Stimulated activated CD4-positive, alpha-beta T cell treated with anti-CD3 and anti-CD28 coated beads, Interleukin-15, amount 100 ng/mL, for 1 hour (primary cell): ENCODE measurements around the gene CCDC106.
A peak's percentile ranks its signal among the peaks of the same experiment; 100 is the strongest.

Experiments
- DNase-seq, 2 donors: peaks; one replicate each; pipeline ENCODE4 v3.0.0-alpha.2; 2020; ENCODE audit warnings: low read depth in 1 of 2, low spot score in 1 of 2

Gene CCDC106

DNA sequence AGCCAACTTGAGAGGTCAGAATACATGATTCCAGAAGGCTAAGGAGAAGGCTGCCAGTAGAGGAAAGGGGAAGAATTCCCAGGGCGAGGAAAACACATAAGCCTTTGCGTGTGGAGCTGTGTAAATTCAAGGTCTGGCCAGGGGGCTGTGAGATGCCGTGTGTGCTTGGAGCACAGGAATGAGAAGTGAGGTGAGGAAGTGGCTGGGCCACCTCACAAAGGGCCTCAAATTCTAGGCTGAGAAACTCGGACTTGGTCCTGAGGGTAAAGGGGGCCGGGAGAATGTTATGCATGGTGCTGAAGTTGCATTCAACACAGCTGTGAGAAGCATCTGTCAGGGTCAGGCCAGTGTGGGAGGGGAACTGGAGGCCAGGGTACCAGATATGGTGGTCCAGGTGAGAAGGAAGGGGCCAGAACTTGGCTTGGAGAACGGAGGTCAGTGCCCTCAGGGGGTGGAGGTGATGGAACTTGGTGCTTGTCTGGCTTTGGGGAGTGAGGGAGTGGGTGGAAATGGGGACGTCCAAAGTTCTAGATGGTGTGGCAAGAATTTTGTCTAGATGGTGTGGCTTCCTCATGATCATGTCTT lies 12.1 kb upstream of the CCDC106 start:
- DNase-seq, result no peak

DNA sequence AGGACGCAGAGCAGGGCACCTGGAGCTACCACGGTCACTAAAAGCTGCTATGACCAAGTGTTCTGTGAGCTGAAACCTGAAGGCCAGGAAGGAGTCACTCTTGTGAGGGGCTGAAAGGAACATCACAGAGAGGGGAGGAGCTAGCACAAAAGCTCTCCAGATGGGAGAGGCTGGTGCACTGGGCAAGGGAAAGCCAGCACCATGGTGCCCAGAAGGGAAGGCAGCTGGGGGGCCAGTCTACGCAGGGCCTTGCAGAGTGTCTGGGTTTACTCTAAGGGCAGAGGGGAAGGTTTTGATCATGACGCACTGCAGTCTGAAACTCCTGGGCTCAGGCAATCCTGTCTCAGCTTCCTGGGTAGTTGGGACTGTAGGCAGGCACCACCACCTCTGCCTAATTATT lies 11.3 kb upstream of the CCDC106 start:
- DNase-seq, result no peak

DNA sequence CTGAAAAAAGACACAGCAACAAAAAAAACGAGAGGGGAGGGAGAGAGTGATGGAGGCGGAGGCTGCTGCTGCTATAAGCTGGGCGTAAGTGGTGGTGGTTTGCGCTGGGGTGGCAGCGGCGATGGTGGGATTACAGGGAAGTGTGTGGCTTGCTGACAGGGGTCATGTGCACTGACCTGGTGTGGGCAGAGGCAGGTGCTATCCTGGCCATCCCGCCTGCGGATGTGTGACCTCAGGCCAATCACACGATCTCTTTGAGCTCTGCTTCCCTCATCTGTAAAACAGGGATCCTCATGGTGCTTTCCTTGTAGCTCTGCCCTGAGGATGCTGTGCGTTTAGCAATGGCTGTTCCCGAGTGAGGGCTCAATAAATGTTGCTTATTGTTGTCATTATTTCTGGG lies 10.5 kb upstream of the CCDC106 start:
- no peak for DNase-seq

GRCh38 chr19:55638864-55639359 lies 9.1 kb upstream of the CCDC106 start:
- DNase-seq, result no peak

DNA sequence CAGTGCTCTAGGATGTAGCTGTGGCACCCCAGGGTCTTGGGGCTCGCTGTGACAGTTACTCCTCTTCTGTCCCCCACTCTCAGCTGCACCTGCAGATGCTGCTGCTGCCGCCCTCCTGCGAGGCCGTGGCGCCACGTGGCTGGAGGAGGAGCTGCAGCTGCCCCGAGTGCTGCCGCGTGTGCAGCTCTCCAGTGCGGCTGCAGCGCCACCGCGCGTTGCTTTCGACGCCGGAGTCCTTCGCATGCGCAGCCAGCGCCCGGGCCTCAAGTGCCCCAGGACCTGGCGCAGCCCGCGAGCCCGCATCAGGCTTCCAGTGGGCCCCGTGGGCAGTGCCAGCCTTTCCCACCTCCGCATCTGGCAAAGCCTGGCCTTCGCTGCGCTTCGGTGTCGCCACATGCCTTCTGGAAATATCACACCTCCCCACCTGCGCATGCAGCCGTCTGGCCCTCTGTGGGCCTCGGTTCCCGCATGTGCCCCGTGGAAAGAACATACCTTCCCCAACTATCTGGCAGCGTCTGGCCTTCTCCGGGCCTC lies 7.9 kb upstream of the CCDC106 start:
- DNase-seq, result peak; percentile 58 to 61

DNA sequence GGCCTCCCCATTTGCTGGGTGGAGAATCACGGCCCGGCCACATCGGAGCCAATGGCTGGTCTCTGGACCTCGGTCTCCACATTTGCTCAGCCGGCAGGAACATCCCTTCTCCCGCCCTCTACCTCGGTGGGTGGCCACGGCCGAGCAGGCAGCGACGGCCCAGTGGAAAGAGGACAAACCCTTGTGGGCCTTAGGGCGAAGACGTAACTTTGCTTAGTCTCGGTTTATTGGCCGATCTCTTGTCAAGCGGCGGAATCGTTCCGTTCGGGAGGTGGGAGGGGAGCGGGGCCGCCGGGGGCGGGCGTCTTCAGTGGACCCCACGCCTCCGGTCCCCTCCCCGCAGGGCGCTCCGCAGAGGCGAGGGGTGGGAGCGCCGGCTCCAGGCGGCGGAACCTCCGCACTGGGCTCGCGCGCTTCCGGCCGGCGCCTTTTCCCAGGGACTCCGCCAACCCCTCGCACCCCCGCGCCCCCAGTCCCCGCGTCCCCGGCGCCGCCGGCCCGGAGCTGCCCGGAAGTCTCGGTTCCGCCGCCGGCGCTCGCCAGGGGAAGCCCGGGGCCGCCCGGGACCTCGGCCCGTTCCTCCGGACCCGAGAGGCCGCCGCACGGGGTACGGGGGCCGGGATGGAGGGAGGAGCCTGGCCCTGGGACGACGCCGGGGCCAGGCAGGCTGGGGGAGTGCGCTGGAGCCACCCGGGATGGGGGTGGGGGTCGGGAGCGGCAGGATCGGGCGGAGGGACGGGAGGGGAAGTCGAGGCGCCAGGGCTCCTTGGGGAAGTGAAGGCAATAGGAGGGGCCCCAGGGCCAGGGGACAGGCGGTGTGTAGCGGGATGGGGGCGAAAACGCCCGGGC lies 7.2 kb upstream of the CCDC106 start, which contains the start of gene ZNF580:
Gene ZNF580, plus strand, starts transcription at position 426 of the 849 bp plus-strand sequence. CDS start 1,507 bp downstream, outside the sequence.
- peak; percentile 27 to 60 for DNase-seq

DNA sequence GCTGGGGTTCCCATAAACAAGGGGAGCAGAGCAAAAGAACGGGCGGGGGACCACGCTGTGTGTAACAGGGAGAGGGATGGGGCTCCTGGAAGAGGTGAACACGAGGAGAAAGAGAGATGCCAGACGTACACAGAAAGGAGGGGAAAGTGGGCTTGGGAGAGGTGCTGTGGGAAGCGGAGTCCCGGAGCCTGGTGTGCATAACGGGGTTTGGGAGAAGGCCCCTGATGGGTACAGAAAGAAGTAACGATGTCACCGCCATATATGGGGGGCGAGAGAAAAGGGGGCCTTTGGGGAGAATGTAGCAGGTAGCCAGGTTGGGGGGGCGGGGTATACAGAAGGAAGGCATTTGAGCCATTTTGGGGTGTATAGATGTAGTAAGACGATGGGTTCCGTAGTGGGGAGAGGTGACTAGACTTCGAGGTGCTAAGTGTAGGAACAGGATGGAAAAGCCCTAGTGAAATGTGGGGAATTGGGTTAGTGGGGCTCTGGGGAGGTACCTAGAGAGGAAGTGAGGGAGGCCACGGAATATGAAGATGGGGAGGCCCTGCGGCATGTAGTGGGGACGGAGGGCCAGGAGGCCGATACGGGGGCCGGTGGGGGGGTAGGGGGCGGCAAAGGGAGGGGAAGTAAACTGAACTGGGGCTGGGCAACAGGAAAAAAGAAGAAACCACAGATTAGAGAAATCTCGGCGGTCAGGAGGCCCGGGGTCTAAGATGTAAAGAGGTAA lies 6.4 kb upstream of the CCDC106 start:
- DNase-seq, result no peak

DNA sequence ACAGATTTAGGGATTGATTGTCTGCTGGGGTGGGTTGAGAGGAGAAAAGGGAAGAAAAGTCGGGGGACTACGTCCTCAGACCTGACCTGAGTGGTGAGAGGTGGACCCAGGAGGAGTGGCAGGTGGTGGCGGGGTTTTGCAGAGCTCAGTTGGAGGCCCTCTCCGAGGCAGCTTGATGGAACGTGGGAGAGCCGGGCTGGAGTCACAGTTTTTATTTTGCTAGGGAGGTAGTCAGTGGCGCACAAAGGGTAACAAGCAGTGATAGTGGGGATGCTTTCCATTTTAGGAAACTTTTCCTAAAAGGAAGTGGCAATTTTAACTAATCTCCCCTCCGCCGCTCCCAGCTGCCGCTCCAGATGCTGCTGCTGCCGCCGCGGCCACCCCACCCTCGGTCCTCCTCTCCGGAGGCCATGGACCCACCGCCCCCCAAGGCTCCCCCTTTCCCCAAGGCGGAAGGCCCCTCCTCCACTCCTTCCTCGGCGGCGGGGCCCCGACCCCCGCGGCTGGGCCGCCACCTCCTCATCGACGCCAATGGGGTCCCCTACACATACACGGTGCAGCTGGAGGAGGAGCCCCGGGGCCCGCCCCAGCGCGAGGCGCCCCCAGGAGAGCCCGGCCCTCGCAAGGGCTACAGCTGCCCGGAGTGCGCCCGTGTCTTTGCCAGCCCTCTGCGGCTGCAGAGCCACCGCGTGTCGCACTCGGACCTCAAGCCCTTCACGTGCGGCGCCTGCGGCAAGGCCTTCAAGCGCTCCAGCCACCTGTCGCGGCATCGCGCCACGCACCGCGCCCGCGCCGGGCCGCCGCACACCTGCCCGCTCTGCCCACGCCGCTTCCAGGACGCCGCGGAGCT lies 5.6 kb upstream of the CCDC106 start:
- DNase-seq, result no peak

DNA sequence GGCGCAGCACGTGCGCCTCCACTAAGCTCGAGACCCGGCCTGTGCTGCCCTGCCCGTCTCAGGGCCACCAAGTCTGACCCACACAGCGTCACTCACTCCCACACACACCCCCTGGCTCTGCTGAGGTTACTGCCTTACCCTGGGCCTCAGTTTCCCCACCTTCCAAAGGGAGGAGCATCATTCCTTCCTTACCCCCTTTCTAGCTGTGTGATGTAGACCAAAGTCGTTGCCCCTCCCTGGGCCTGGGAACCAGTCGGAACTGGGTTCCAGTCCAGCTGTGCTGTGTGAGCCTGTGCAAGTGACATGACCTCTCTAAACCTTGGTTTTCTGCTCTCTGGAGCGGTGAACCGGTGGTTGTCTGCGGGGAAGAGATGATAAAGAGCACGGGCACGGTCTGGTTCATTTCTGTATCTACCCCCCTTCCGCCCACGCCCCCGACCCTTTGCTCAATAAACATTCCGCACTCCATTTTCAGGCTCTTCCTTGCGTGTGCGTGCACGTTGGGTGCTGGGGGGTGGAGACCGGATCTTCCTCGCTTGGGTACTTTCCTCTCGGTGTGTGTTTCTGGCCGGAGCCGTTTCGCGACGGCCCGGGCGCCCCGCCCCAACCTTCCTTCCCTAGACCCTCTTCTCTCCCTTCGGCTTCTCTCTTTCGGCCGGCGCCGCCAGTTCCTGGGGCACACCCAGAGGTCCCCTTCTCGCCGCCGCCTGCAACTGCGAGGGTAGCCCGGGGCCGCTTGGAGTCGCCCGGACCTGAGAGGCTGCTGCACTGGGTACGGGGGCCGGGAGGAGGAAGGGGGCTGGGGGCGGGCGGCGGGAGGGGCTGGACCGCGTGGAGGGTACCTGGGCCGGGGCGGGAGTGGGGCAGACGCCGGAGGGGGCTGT lies 4.8 kb upstream of the CCDC106 start, which contains the start of gene ZNF581:
Gene ZNF581, plus strand, starts transcription at position 647 of the 884 bp plus-strand sequence. CDS start 923 bp downstream, outside the sequence.
- peak; percentile 60 to 74 for DNase-seq

DNA sequence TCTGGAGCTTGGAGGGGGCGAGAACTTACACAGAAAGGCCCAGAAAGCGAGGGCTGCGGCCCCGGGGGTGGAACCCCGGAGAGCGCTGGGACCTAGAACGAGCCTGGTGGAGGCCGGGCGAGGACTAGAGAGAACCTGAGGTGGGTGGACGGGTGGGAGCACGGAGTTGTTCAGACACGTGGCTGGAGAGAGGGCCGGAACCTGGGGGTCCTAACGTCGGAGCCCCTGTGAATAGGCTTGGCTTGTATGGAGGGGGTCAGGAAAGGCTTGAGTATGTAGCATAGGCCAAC lies 4.2 kb upstream of the CCDC106 start:
- no peak for DNase-seq

DNA sequence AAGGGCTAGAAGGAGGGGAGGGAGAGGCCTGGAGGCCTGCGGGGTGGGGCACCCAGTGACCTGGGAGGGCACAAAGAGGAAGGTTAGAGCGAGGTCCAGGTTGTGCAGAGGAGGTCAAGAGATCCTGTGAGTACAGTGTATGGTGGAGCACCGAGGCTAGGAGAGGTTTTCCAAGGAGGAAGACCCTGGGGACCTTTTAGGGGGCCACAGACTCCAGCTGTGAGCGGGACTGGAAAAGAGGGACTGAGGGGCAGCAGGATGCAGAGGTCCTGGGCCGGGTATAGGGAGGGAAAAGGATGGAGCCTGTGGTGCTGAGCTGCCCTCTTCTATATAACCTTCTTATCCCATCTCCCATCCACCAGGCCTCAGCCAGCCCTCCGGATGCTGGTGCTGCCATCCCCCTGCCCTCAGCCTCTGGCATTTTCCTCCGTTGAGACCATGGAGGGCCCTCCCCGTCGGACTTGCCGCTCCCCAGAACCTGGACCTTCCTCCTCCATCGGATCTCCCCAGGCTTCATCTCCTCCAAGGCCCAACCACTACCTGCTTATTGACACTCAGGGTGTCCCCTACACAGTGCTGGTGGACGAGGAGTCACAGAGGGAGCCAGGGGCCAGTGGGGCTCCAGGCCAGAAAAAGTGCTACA lies 3.7 kb upstream of the CCDC106 start:
- DNase-seq, result no peak

- DNase-seq, result no peak
Measured at GRCh38 chr19:55644842-55645511, 3.0 kb upstream of the CCDC106 start.

- no peak for DNase-seq
Measured at GRCh38 chr19:55645512-55645881, 2.5 kb upstream of the CCDC106 start.

DNA sequence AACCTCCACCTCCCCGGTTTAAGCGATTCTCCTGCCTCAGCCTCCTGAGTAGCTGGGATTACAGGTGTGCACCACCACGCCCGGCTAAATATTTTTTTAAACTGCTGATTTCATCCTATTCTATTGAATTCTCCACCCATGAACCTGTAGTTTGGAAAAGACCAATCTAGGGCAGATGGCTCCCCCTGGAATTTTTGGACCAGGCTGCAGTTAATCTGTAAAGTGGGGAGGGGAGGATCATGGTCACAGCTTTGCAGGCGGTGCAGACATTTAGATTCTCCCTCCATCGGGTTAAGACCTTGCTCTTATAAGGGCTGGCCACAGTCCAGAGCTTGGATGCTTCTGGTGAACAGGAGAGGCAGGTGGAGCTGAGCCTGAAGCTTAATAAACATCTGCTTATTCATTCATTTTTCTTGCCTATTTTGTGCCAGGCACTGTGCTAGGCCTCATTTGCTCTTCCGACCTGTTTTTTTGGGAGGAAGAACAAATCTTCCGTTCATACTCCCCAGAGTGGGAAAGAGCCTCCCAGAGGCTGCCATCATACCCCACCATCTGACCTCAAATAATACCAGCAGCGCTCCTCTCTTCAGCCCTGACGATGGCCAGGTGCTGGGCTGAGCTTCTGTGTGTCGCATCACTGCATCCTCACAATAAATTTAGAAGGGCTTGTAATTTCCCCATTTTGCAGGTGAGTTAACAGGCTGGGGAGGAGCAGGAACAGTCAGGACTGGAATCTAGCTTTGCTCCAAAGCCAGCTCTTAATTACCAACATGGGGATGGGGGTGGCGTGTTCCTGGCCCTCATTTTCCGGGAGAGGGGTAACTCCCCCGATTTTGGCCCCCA lies 902 bp upstream of the CCDC106 start:
- no peak for DNase-seq

DNA sequence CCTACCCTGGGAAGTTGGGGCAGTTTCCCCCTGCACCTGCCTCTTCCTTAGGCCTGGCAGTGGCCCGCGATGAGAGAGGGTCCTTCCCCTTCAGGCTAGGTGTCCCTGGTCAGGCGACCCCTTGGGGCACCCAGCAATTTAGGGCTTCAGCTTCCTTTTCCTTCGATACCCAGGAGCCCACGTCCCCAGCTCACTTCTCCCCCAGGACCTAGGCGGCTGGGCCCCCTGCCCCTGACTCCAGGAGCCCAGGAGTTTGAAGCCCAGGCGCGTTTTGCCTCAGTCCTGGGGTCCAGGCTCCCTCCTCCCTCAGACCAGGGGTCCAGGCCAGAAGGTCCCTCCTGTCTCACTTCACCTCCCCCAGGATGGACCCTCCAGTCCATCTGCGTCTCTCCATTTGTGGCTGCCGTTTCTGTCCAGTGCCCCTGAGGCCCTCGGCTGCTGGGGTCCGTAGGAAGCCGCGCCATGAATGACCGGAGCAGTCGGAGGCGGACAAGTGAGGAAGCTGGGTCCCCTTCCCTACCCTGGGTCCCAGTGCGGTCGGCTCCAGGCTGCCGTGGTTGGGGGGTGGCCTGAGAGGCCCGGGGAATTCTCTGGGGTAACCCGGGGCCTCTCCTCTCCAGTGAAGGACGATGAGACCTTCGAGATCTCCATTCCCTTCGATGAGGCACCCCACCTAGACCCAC lies 714 bp downstream of the CCDC106 start:
- DNase-seq, result no peak

- DNase-seq, result no peak
Measured at GRCh38 chr19:55649268-55650125, 1.5 kb downstream of the CCDC106 start.
